ENCODE data around the gene DSN1. TPM values are rescaled to one million over a fixed set of nuclear protein-coding genes. Genes with fewer than 3 reads are reported as not detected.

Gene DSN1
- polyA plus RNA-seq, 2 of the 4 experiments (the other 2 are of a cell fraction) = 38.2 to 41.3 TPM

- 82% methylated on average over 6 of the region's 6 CpGs for WGBS (ENCODE audit: missing lambda C conversion rate)
- no peaks in the 10 kb centered on the region for H3K9me3 ChIP-seq
- ChIA-PET POLR2A (no interaction called here), CTCF (no interaction called here)
- ATAC-seq (no peak), FAIRE-seq (no peak), DNase-seq (ENCODE audit: low read depth in 1 of 2, low spot score in 1 of 2) (no peak)
- no peak overlapping the region for H3K27ac ChIP-seq
- TF ChIP-seq GATA3 (IDR thresholded peaks at IDR 0.05; ENCODE audit: borderline replicate concordance) (no peak), CTCF (IDR thresholded peaks at IDR 0.05) (no peak), RCOR1 (IDR thresholded peaks at IDR 0.05; ENCODE audit: low read depth, low read length) (no peak), RARB (CRISPR knock-in tag; IDR thresholded peaks at IDR 0.05) (no peak), TP53 (CRISPR knock-in tag; IDR thresholded peaks at IDR 0.05) (no peak), HES2 (IDR thresholded peaks at IDR 0.05) (no peak), CBX2 (IDR thresholded peaks at IDR 0.05; ENCODE audit: borderline replicate concordance, low read depth) (no peak), ELK1 (IDR thresholded peaks at IDR 0.05; ENCODE audit: low read depth, low read length) (no peak), KDM5A (IDR thresholded peaks at IDR 0.05) (no peak), CEBPB (IDR thresholded peaks at IDR 0.05) (no peak), KDM1A (IDR thresholded peaks at IDR 0.05; ENCODE audit: low read depth) (no peak)
- H3K4me3 ChIP-seq = no peak overlapping the region
- H3K4me2 ChIP-seq = no peak overlapping the region
- no peaks in the 10 kb centered on the region for H3K4me1 ChIP-seq
Measured at GRCh38 chr20:36779656-36780025, 6.1 kb upstream of the DSN1 start.

GRCh38 chr20:36778831-36779655, 5.5 kb upstream of the DSN1 start:
- no peak overlapping the region for H3K4me3 ChIP-seq
- no peak for FAIRE-seq
- ChIA-PET CTCF (interaction anchor here (1.3 to 2.1 kb wide), 2 partner anchors 10 to 13 kb away, joined by 3 to 7 read pairs; no protein-coding TSS in a partner anchor), POLR2A (interaction anchor here (0.5 kb wide), 1 partner anchor 1163 kb away, joined by 3 read pairs; the partner anchor contains the start of gene SPAG4)
- H3K9me3 ChIP-seq = no peaks in the 10 kb centered on the region
- no peak for DNase-seq (ENCODE audit: low read depth in 1 of 2, low spot score in 1 of 2)
- TF ChIP-seq USF2 (IDR thresholded peaks at IDR 0.05) (no peak), ZSCAN20 (CRISPR knock-in tag; IDR thresholded peaks at IDR 0.05) (no peak)
- no peak overlapping the region for H3K27ac ChIP-seq
- ATAC-seq = no peak
- H3K4me2 ChIP-seq = no peak overlapping the region
- 63% methylated on average over 3 of the region's 3 CpGs for WGBS (ENCODE audit: missing lambda C conversion rate)
- no peaks in the 10 kb centered on the region for H3K4me1 ChIP-seq

- DNase-seq (ENCODE audit: low read depth in 1 of 2, low spot score in 1 of 2) = no peak
- H3K9me3 ChIP-seq = no peaks in the 10 kb centered on the region
- POLR2A ChIA-PET = no interaction called here
- no peak overlapping the region for H3K4me3 ChIP-seq
- H3K4me1 ChIP-seq = peaks cover 5% of the 10 kb centered on the region
- no peak overlapping the region for H3K27ac ChIP-seq
- ATAC-seq = no peak
- CTCF ChIA-PET = interaction anchor here (0.7 to 2.1 kb wide), 4 partner anchors 9 to 287 kb away, joined by 3 to 7 read pairs (median 4); no protein-coding TSS in a partner anchor
- TF ChIP-seq PBX3 (IDR thresholded peaks at IDR 0.05) (no peak), NFE2L2 (conservative IDR thresholded peaks at IDR 0.05; ENCODE audit: low read length) (no peak), EHMT2 (IDR thresholded peaks at IDR 0.05; ENCODE audit: low read depth) (no peak), E2F6 (IDR thresholded peaks at IDR 0.05; ENCODE audit: borderline replicate concordance, low read depth) (no peak), KDM1A (IDR thresholded peaks at IDR 0.05; ENCODE audit: low read depth) (no peak), HOXB5 (CRISPR knock-in tag; IDR thresholded peaks at IDR 0.05) (no peak), RNF2 (IDR thresholded peaks at IDR 0.05; ENCODE audit: borderline replicate concordance, low read depth) (no peak), ATOH8 (CRISPR knock-in tag; IDR thresholded peaks at IDR 0.05; ENCODE audit: low read depth) (no peak), ESRRA (IDR thresholded peaks at IDR 0.05; ENCODE audit: borderline replicate concordance, low read length) (no peak), MAFK (IDR thresholded peaks at IDR 0.05; ENCODE audit: partially characterized antibody) (no peak), FOSL2 (IDR thresholded peaks at IDR 0.05) (no peak), FOSL2 (CRISPR knock-in tag; IDR thresholded peaks at IDR 0.05) (no peak), SMC3 (IDR thresholded peaks at IDR 0.05) (no peak), POLR2A (IDR thresholded peaks at IDR 0.05; ENCODE audit: low read length) (no peak), ZSCAN20 (CRISPR knock-in tag; IDR thresholded peaks at IDR 0.05) (no peak)
- FAIRE-seq = no peak
- 89% methylated on average over 2 of the region's 3 CpGs for WGBS (ENCODE audit: missing lambda C conversion rate)
- no peak overlapping the region for H3K4me2 ChIP-seq
Measured at GRCh38 chr20:36777576-36777975, 4.0 kb upstream of the DSN1 start.
